ENCODE measurements around the gene TMEFF1.

The TMEFF1 gene

GRCh38 chr9:100577776-100578448, 105.0 kb downstream of the TMEFF1 start, which contains the start of gene CAVIN4:
CAVIN4 (plus strand) TSS chr9:100578079; CDS start chr9:100578144, 65 bp downstream.
- DNase-seq: no peak

GRCh38 chr9:100578610-100579009, 105.7 kb downstream of the TMEFF1 start:
- no peak for DNase-seq

GRCh38 chr9:100579665-100580064, 106.7 kb downstream of the TMEFF1 start:
- no peak for DNase-seq

GRCh38 chr9:100580257-100580656, 107.3 kb downstream of the TMEFF1 start:
- no peak for DNase-seq

GRCh38 chr9:100581081-100581480, 108.1 kb downstream of the TMEFF1 start:
- no peak for DNase-seq

GRCh38 chr9:100581661-100582060, 108.7 kb downstream of the TMEFF1 start:
- no peak for DNase-seq

GRCh38 chr9:100583014-100583802, 110.3 kb downstream of the TMEFF1 start:
- no peak for DNase-seq

- no peak for DNase-seq
Observed at GRCh38 chr9:100584951-100585350, 112.0 kb downstream of the TMEFF1 start.

GRCh38 chr9:100586093-100586492, 113.1 kb downstream of the TMEFF1 start:
- no peak for DNase-seq

- no peak for DNase-seq
Observed at GRCh38 chr9:100587375-100587774, 114.4 kb downstream of the TMEFF1 start.

- DNase-seq: no peak
Observed at GRCh38 chr9:100589582-100589981, 116.6 kb downstream of the TMEFF1 start.

- no peak for DNase-seq
Observed at GRCh38 chr9:100590481-100590880, 117.5 kb downstream of the TMEFF1 start.

- DNase-seq: no peak
Observed at GRCh38 chr9:100591139-100591538, 118.2 kb downstream of the TMEFF1 start.

- DNase-seq: no peak
Observed at GRCh38 chr9:100591639-100592412, 118.9 kb downstream of the TMEFF1 start.

GRCh38 chr9:100595391-100596199, 122.6 kb downstream of the TMEFF1 start:
- peak; percentile 45 for DNase-seq

GRCh38 chr9:100597236-100597635, 124.3 kb downstream of the TMEFF1 start:
- no peak for DNase-seq

- DNase-seq: peak; percentile 88
Observed at GRCh38 chr9:100598641-100599145, 125.7 kb downstream of the TMEFF1 start.

GRCh38 chr9:100600521-100601079, 127.7 kb downstream of the TMEFF1 start:
- DNase-seq: peak; percentile 61

- DNase-seq: no peak
Observed at GRCh38 chr9:100601216-100601615, 128.3 kb downstream of the TMEFF1 start.

GRCh38 chr9:100602342-100602801, 129.4 kb downstream of the TMEFF1 start:
- DNase-seq: peak; percentile 41

GRCh38 chr9:100605405-100605804, 132.5 kb downstream of the TMEFF1 start:
- DNase-seq: no peak

GRCh38 chr9:100619194-100619593, 146.2 kb downstream of the TMEFF1 start:
- no peak for DNase-seq
